B cell (primary cell): Measurements from ENCODE around the gene CLOCK. TPM values are rescaled to one million over a fixed set of nuclear protein-coding genes. Genes with fewer than 3 reads are reported as not detected.

ENCODE experiments used
- ATAC-seq: fragments of 200-7000 bp; cut with Tn5 transposase; one replicate; pipeline ENCODE4 v1.10.0; 2021; ENCODE audit warnings: low read depth, mild to moderate bottlenecking, moderate number of reproducible peaks, moderate library complexity
- CTCF ChIA-PET: fragments of 350-600 bp; sonication (Branson Sonifier 250); formaldehyde crosslinking; loops from one replicate; lab custom pipeline; 2021; ENCODE audit warnings: antibody characterized with exemption, inconsistent platforms; lab: Charles Lee
- POLR2A ChIA-PET: fragments of 350-600 bp; sonication (Branson Sonifier 250); formaldehyde crosslinking; loops from one replicate; lab custom pipeline; 2021; ENCODE audit warnings: antibody characterized with exemption; lab: Charles Lee
- DNase-seq: peaks from one replicate; pipeline ENCODE4 v3.0.0; 2013
- H2AFZ ChIP-seq: 2 replicates; pipeline ENCODE4 v1.6.1; 2012; ENCODE audit warnings: mild to moderate bottlenecking, low read depth, low read length; ENCODE audit not compliant: insufficient read depth, poor library complexity, severe bottlenecking
- H3K27ac ChIP-seq, 2 donors: 1 replicate in 1 of 2; 2 replicates in 1 of 2; pipeline ENCODE4 v1.5.1; 2012 to 2013; ENCODE audit warnings: low read length in 2 of 2, mild to moderate bottlenecking in 2 of 2, moderate library complexity in 1 of 2
- H3K27me3 ChIP-seq, 4 experiments: fragments of 200-600 bp in 1 of 4; sonication (generic) in 1 of 4; replicated peaks in 1 of 4; 1 replicate in 2 of 4; 2 replicates in 2 of 4; pipeline versions ENCODE4 v1.6.1 to v1.7.0; 2013 to 2016; ENCODE audit warnings: low read length in 3 of 4, mild to moderate bottlenecking in 2 of 4, mixed read lengths in 1 of 4, moderate library complexity in 1 of 4; ENCODE audit not compliant: insufficient read depth in 4 of 4, control insufficient read depth in 3 of 4; ENCODE audit errors: control extremely low read depth in 1 of 4
- H3K36me3 ChIP-seq, 2 experiments: replicated peaks in 1 of 2; 1 replicate in 1 of 2; 2 replicates in 1 of 2; pipeline versions ENCODE4 v1.6.1 to v1.7.1; 2013; ENCODE audit warnings: low read length in 1 of 2; ENCODE audit not compliant: insufficient read depth in 2 of 2, control insufficient read depth in 1 of 2; ENCODE audit errors: control extremely low read depth in 1 of 2, extremely low read depth in 1 of 2
- H3K4me1 ChIP-seq, 2 donors: fragments of 200-600 bp in 1 of 2; sonication (generic) in 1 of 2; 1 replicate in 1 of 2; 2 replicates in 1 of 2; pipeline versions ENCODE4 v1.5.1 to v1.6.1; 2013 to 2017; ENCODE audit warnings: low read length in 2 of 2; ENCODE audit not compliant: control insufficient read depth in 2 of 2, insufficient read depth in 2 of 2
- H3K4me2 ChIP-seq: replicated peaks from 2 replicates; pipeline ENCODE3; 2012; ENCODE audit warnings: mild to moderate bottlenecking, low read depth, low read length; ENCODE audit not compliant: poor library complexity, severe bottlenecking
- H3K4me3 ChIP-seq, 5 experiments: fragments of 200-600 bp in 1 of 5; sonication (generic) in 1 of 5; 1 replicate in 3 of 5; 2 replicates in 2 of 5; pipeline versions ENCODE4 v1.5.1 to v1.7.0; 2011 to 2016; ENCODE audit warnings: low read length in 4 of 5, mild to moderate bottlenecking in 4 of 5, low read depth in 2 of 5, control low read depth in 1 of 5, moderate library complexity in 1 of 5; ENCODE audit not compliant: insufficient read depth in 1 of 5; ENCODE audit errors: control extremely low read depth in 1 of 5, extremely low read depth in 1 of 5
- H3K79me2 ChIP-seq: fragments of 200-600 bp; sonication (generic); one replicate; pipeline ENCODE4 v1.6.0; 2016; ENCODE audit warnings: low read length; ENCODE audit not compliant: control insufficient read depth, insufficient read depth
- H3K9ac ChIP-seq: fragments of 200-600 bp; sonication (generic); 2 replicates; pipeline ENCODE4 v1.6.1; 2017; ENCODE audit warnings: mild to moderate bottlenecking, low read length, moderate library complexity
- H3K9me3 ChIP-seq, 3 donors: one replicate each; pipeline versions ENCODE4 v1.6.1 to v1.7.1; 2013; ENCODE audit warnings: low read length in 2 of 3; ENCODE audit not compliant: control insufficient read depth in 2 of 3, insufficient read depth in 1 of 3; ENCODE audit errors: control extremely low read depth in 1 of 3
- H4K20me1 ChIP-seq: 2 replicates; pipeline ENCODE4 v1.6.0; 2012; ENCODE audit warnings: mild to moderate bottlenecking, low read length; ENCODE audit not compliant: insufficient read depth, control insufficient read depth, poor library complexity, severe bottlenecking
- H3K27ac Mint-ChIP-seq: one replicate; pipeline ENCODE4 v1.8.0; 2021; ENCODE audit warnings: mixed read lengths
- H3K27me3 Mint-ChIP-seq: one replicate; pipeline ENCODE4 v1.8.0; 2021; ENCODE audit warnings: mixed read lengths
- H3K4me1 Mint-ChIP-seq: one replicate; pipeline ENCODE4 v1.8.0; 2021; ENCODE audit warnings: mixed read lengths
- H3K4me3 Mint-ChIP-seq: one replicate; pipeline ENCODE4 v1.8.0; 2021; ENCODE audit warnings: mixed read lengths
- H3K9me3 Mint-ChIP-seq: one replicate; pipeline ENCODE4 v1.8.0; 2022; ENCODE audit warnings: mixed read lengths; ENCODE audit not compliant: insufficient read depth
- CTCF ChIP-seq: fragments of 200-600 bp; IDR thresholded peaks from one replicate; pipeline ENCODE4 v1.8.0; 2022; ENCODE audit warnings: antibody characterized with exemption, mild to moderate bottlenecking
- EZH2 ChIP-seq: IDR thresholded peaks from 2 replicates; pipeline ENCODE4 v1.6.1; 2012; ENCODE audit warnings: borderline replicate concordance, low read depth, mild to moderate bottlenecking, moderate library complexity, low read length; ENCODE audit not compliant: insufficient read depth, poor library complexity, severe bottlenecking
- WGBS: methylation state at CpG from one replicate; pipeline ENCODE4 v1.1.5; 2013; ENCODE audit warnings: missing lambda C conversion rate; ENCODE audit not compliant: insufficient coverage; 5-methylcytosine and 5-hydroxymethylcytosine counted together
- intact Hi-C: fragments of 100-400 bp; cut with micrococcal nuclease; formaldehyde crosslinking; loops from one replicate; pipeline ENCODE4 v1.10.0; 2022
- polyA plus RNA-seq: library from polyadenylated mRNA; depleted of rRNA; stranded (reverse); fragments of >200 nt; gene quantifications from 2 replicates; pipeline ENCODE4 v1.2.3, GENCODE V29; 2012
- total RNA-seq, 2 donors: library from RNA; stranded (reverse); fragments of 120-200 nt in 1 of 2; gene quantifications; 1 replicate in 1 of 2; 2 replicates in 1 of 2; pipeline versions ENCODE4 v1.2.3 to v1.2.4, GENCODE V29; 2013 to 2022

The CLOCK gene
- total and polyA plus RNA-seq, 2 donors (not counting 1 experiment from before 2014, with no cell fraction given) = 2.8 to 14.2 TPM

- no peak overlapping the region for H3K27ac ChIP-seq
- DNase-seq (no peak), ATAC-seq (no peak)
- WGBS = no CpG with 5 or more reads among the region's 1 CpG
- no peaks in the 10 kb centered on the region for H3K79me2 ChIP-seq
- H2AFZ ChIP-seq = no peak overlapping the region
- H3K4me3 Mint-ChIP-seq = no peak overlapping the region
- ChIA-PET POLR2A (no interaction called here), CTCF (interaction anchor here (0.7 to 1.4 kb wide), 3 partner anchors 31 to 134 kb away, joined by 3 read pairs; no protein-coding TSS in a partner anchor)
- no peaks in the 10 kb centered on the region for H3K4me1 Mint-ChIP-seq
- no peaks in the 10 kb centered on the region for H3K27me3 ChIP-seq
- TF ChIP-seq CTCF = no peak
- no peak for TF ChIP-seq EZH2
- no peaks in the 10 kb centered on the region for H4K20me1 ChIP-seq
- H3K27me3 Mint-ChIP-seq = no peaks in the 10 kb centered on the region
- intact Hi-C loops = no loop called here
- no peak overlapping the region for H3K4me3 ChIP-seq
- peaks cover 11 to 42% of the 10 kb centered on the region in 2 experiments for H3K36me3 ChIP-seq
- no peak overlapping the region for H3K27ac Mint-ChIP-seq
- no peak overlapping the region for H3K4me2 ChIP-seq
- no peak overlapping the region for H3K9ac ChIP-seq
- H3K4me1 ChIP-seq = no peaks in the 10 kb centered on the region
- no peaks in the 10 kb centered on the region for H3K9me3 Mint-ChIP-seq
- H3K9me3 ChIP-seq = no peaks in the 10 kb centered on the region
Measured at GRCh38 chr4:55446578-55446922, 100.2 kb downstream of the CLOCK start.

- H3K4me2 ChIP-seq = no peak overlapping the region
- no peaks in the 10 kb centered on the region for H3K4me1 Mint-ChIP-seq
Measured at GRCh38 chr4:55445921-55446577, 100.7 kb downstream of the CLOCK start.

More at GRCh38 chr4:55445921-55446577, 100.7 kb downstream of the CLOCK start:
- Histone ChIP-seq H3K79me2 (no peaks in the 10 kb centered on the region), H3K36me3 (peaks cover 10 to 42% of the 10 kb centered on the region in 2 experiments), H4K20me1 (no peaks in the 10 kb centered on the region), H3K27ac (no peak overlapping the region), H3K4me1 (no peaks in the 10 kb centered on the region), H3K9ac (no peak overlapping the region), H3K27me3 (no peaks in the 10 kb centered on the region), H3K4me3 (no peak overlapping the region), H2AFZ (no peak overlapping the region), H3K9me3 (no peaks in the 10 kb centered on the region)
- POLR2A ChIA-PET = no interaction called here
- H3K4me3 Mint-ChIP-seq = no peak overlapping the region
- no peaks in the 10 kb centered on the region for H3K9me3 Mint-ChIP-seq
- intact Hi-C loops = no loop called here
- CTCF ChIA-PET = interaction anchor here (0.7 to 2.6 kb wide), 12 partner anchors 7 to 419 kb away, joined by 3 to 10 read pairs (median 3); partner anchors contain the start of gene SRD5A3
- ATAC-seq (no peak), DNase-seq (no peak)
- no CpG with 5 or more reads among the region's 2 CpGs for WGBS
- TF ChIP-seq EZH2 = no peak
- TF ChIP-seq CTCF = no peak
- H3K27me3 Mint-ChIP-seq = no peaks in the 10 kb centered on the region
- H3K27ac Mint-ChIP-seq = no peak overlapping the region
